Nephron (organoid): Measurements from ENCODE around the gene GMEB2.

Source experiments
- H3K27ac Mint-ChIP-seq, 3 experiments: 2 replicates each; pipeline ENCODE4 v1.8.0; 2020; ENCODE audit warnings: mixed read lengths in 3 of 3, mild to moderate bottlenecking in 2 of 3, moderate library complexity in 1 of 3
- H3K27me3 Mint-ChIP-seq: 2 replicates; pipeline ENCODE4 v1.8.0; 2021; ENCODE audit warnings: low read depth, mild to moderate bottlenecking, moderate library complexity, mixed read lengths
- H3K36me3 Mint-ChIP-seq: 2 replicates; pipeline ENCODE4 v1.8.0; 2020; ENCODE audit warnings: low read depth, mixed read lengths
- H3K4me1 Mint-ChIP-seq: 2 replicates; pipeline ENCODE4 v1.8.0; 2020; ENCODE audit warnings: mixed read lengths
- H3K4me3 Mint-ChIP-seq, 3 experiments: 2 replicates each; pipeline ENCODE4 v1.8.0; 2020; ENCODE audit warnings: mild to moderate bottlenecking in 3 of 3, mixed read lengths in 3 of 3, moderate library complexity in 2 of 3
- H3K9me3 Mint-ChIP-seq: 2 replicates; pipeline ENCODE4 v1.8.0; 2020; ENCODE audit warnings: mixed read lengths
- CTCF ChIP-seq, 3 experiments: fragments of 200-600 bp; sonication (generic); IDR thresholded peaks; one replicate each; pipeline ENCODE4 v1.5.0; 2021; ENCODE audit warnings: antibody characterized with exemption in 3 of 3; ENCODE audit not compliant: unreplicated experiment in 3 of 3

Gene GMEB2

GRCh38 chr20:63580796-63581461 is 46.0 kb downstream of the GMEB2 start:
- H3K4me1 Mint-ChIP-seq: peaks cover 12% of the 10 kb centered on the region
- no peaks in the 10 kb centered on the region for H3K36me3 Mint-ChIP-seq
- no peak overlapping the region for H3K27ac Mint-ChIP-seq
- H3K4me3 Mint-ChIP-seq: no peak overlapping the region
- peaks cover 13% of the 10 kb centered on the region for H3K27me3 Mint-ChIP-seq
- H3K9me3 Mint-ChIP-seq: no peaks in the 10 kb centered on the region
- peak in 1 of 3 experiments; percentile 18 for TF ChIP-seq CTCF (IDR thresholded peaks at IDR 0.05; ENCODE audit: unreplicated experiment in 3 of 3)

GRCh38 chr20:63579017-63579694 is 47.7 kb downstream of the GMEB2 start:
- Mint-ChIP-seq H3K9me3 (no peaks in the 10 kb centered on the region), H3K27me3 (peaks cover 13% of the 10 kb centered on the region), H3K4me1 (peaks cover 12% of the 10 kb centered on the region), H3K4me3 (no peak overlapping the region), H3K36me3 (no peaks in the 10 kb centered on the region), H3K27ac (no peak overlapping the region)
- no peak for TF ChIP-seq CTCF (IDR thresholded peaks at IDR 0.05; ENCODE audit: unreplicated experiment in 3 of 3)

- no peaks in the 10 kb centered on the region for H3K9me3 Mint-ChIP-seq
- no peaks in the 10 kb centered on the region for H3K36me3 Mint-ChIP-seq
- H3K27me3 Mint-ChIP-seq: peaks cover 13% of the 10 kb centered on the region
- H3K4me1 Mint-ChIP-seq: peaks cover 12% of the 10 kb centered on the region
- no peak overlapping the region for H3K27ac Mint-ChIP-seq
- H3K4me3 Mint-ChIP-seq: peak overlapping the region in 1 of 3 experiments; percentile 2
- TF ChIP-seq CTCF (IDR thresholded peaks at IDR 0.05; ENCODE audit: unreplicated experiment in 3 of 3): no peak
These were observed 48.5 kb downstream of the GMEB2 start for GRCh38 chr20:63578224-63579016.

- Mint-ChIP-seq H3K4me1 (peaks cover 4% of the 10 kb centered on the region), H3K4me3 (no peak overlapping the region), H3K9me3 (no peaks in the 10 kb centered on the region), H3K27ac (no peak overlapping the region), H3K36me3 (no peaks in the 10 kb centered on the region), H3K27me3 (peaks cover 13% of the 10 kb centered on the region)
- TF ChIP-seq CTCF (IDR thresholded peaks at IDR 0.05; ENCODE audit: unreplicated experiment in 3 of 3): no peak
These were observed 49.5 kb downstream of the GMEB2 start for GRCh38 chr20:63577317-63577894.

GRCh38 chr20:63576311-63576710 is 50.6 kb downstream of the GMEB2 start:
- Mint-ChIP-seq H3K27ac (peak overlapping the region in 2 of 3 experiments; percentile 0 to 10), H3K9me3 (no peaks in the 10 kb centered on the region), H3K36me3 (no peaks in the 10 kb centered on the region), H3K4me1 (peaks cover 4% of the 10 kb centered on the region), H3K4me3 (peak overlapping the region; percentile 68 to 78 (median 71)), H3K27me3 (peaks cover 13% of the 10 kb centered on the region)
- no peak for TF ChIP-seq CTCF (IDR thresholded peaks at IDR 0.05; ENCODE audit: unreplicated experiment in 3 of 3)
